WTC11 (cell line): ENCODE measurements around the gene IFRD2. TPM values are rescaled to one million over a fixed set of nuclear protein-coding genes. Genes with fewer than 3 reads are reported as not detected.

Experiments used
- ARID4B ChIP-seq: sonication (generic); formaldehyde crosslinking; IDR thresholded peaks from 2 replicates; pipeline ENCODE4 v1.8.0; 2023; ENCODE audit warnings: missing genetic modification reagents, mild to moderate bottlenecking, borderline replicate concordance
- FOXP1 ChIP-seq: sonication (generic); formaldehyde crosslinking; IDR thresholded peaks from 2 replicates; pipeline ENCODE4 v1.8.0; 2022; ENCODE audit warnings: missing genetic modification reagents, mild to moderate bottlenecking, moderate library complexity, borderline replicate concordance
- FOXP4 ChIP-seq: sonication (generic); formaldehyde crosslinking; IDR thresholded peaks from 2 replicates; pipeline ENCODE4 v1.8.0; 2022; ENCODE audit warnings: mild to moderate bottlenecking, missing genetic modification reagents
- HMGA2 ChIP-seq: fragments of 250-450 bp; sonication (Bioruptor Pico); IDR thresholded peaks from 2 replicates; pipeline ENCODE4 v1.4.0; 2021; ENCODE audit warnings: mild to moderate bottlenecking, moderate library complexity
- IRF1 ChIP-seq: sonication (generic); formaldehyde crosslinking; IDR thresholded peaks from 2 replicates; pipeline ENCODE4 v1.8.0; 2023; ENCODE audit warnings: missing genetic modification reagents
- MYBL2 ChIP-seq: sonication (generic); formaldehyde crosslinking; IDR thresholded peaks from 2 replicates; pipeline ENCODE4 v1.8.1; 2023; ENCODE audit warnings: mild to moderate bottlenecking, moderate library complexity, missing genetic modification reagents
- SP1 ChIP-seq: sonication (generic); formaldehyde crosslinking; conservative IDR thresholded peaks from 2 replicates; pipeline ENCODE4 v1.8.1; 2022; ENCODE audit warnings: missing genetic modification reagents
- TEAD1 ChIP-seq: sonication (generic); formaldehyde crosslinking; IDR thresholded peaks from 2 replicates; pipeline ENCODE4 v1.8.0; 2022; ENCODE audit warnings: mild to moderate bottlenecking, missing genetic modification reagents
- ZNF219 ChIP-seq: sonication (generic); formaldehyde crosslinking; IDR thresholded peaks from 2 replicates; pipeline ENCODE4 v1.8.0; 2023; ENCODE audit warnings: missing genetic modification reagents, mild to moderate bottlenecking, borderline replicate concordance
- ZNF416 ChIP-seq: fragments of 250-450 bp; sonication (Bioruptor Pico); IDR thresholded peaks from 2 replicates; pipeline ENCODE4 v1.9.0; 2021; ENCODE audit warnings: mild to moderate bottlenecking, inconsistent platforms
- total RNA-seq: library from RNA; stranded (reverse); gene quantifications from 3 replicates; pipeline ENCODE4 v1.2.3, GENCODE V29; 2021
- TF ChIP-seq, protein P1 (sequence below): sonication (generic); formaldehyde crosslinking; IDR thresholded peaks from 2 replicates; pipeline ENCODE4 v1.8.1; 2022; ENCODE audit warnings: mild to moderate bottlenecking, missing genetic modification reagents, moderate library complexity, borderline replicate concordance
- TF ChIP-seq, protein P2 (sequence below): fragments of 200-600 bp; IDR thresholded peaks from 2 replicates; pipeline ENCODE4 v1.8.0; 2022; ENCODE audit warnings: antibody characterized with exemption
- TF ChIP-seq, protein P3 (sequence below): sonication (generic); formaldehyde crosslinking; IDR thresholded peaks from 2 replicates; pipeline ENCODE4 v1.8.0; 2023; ENCODE audit warnings: mild to moderate bottlenecking, missing genetic modification reagents

IFRD2 gene
- total RNA-seq, 1 experiment from 2014 or later, result 92.0 TPM

- TF ChIP-seq ZNF416 (CRISPR knock-in tag), result 0 out of 2 replicates have a peak, but pooled peaks have one; percentile 13
- TF ChIP-seq HMGA2 (CRISPR knock-in tag), result no peak
- no peak for TF ChIP-seq ZNF219 (CRISPR knock-in tag)
- TF ChIP-seq SP1, result peak; percentile 74
- TF ChIP-seq, protein P1, sequence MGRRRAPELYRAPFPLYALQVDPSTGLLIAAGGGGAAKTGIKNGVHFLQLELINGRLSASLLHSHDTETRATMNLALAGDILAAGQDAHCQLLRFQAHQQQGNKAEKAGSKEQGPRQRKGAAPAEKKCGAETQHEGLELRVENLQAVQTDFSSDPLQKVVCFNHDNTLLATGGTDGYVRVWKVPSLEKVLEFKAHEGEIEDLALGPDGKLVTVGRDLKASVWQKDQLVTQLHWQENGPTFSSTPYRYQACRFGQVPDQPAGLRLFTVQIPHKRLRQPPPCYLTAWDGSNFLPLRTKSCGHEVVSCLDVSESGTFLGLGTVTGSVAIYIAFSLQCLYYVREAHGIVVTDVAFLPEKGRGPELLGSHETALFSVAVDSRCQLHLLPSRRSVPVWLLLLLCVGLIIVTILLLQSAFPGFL (CRISPR knock-in tag), result no peak
- 0 out of 2 replicates have a peak, but pooled peaks have one; percentile 21 for TF ChIP-seq FOXP4 (CRISPR knock-in tag)
- no peak for TF ChIP-seq ARID4B (CRISPR knock-in tag)
- no peak for TF ChIP-seq TEAD1 (CRISPR knock-in tag)
- TF ChIP-seq, protein P2, sequence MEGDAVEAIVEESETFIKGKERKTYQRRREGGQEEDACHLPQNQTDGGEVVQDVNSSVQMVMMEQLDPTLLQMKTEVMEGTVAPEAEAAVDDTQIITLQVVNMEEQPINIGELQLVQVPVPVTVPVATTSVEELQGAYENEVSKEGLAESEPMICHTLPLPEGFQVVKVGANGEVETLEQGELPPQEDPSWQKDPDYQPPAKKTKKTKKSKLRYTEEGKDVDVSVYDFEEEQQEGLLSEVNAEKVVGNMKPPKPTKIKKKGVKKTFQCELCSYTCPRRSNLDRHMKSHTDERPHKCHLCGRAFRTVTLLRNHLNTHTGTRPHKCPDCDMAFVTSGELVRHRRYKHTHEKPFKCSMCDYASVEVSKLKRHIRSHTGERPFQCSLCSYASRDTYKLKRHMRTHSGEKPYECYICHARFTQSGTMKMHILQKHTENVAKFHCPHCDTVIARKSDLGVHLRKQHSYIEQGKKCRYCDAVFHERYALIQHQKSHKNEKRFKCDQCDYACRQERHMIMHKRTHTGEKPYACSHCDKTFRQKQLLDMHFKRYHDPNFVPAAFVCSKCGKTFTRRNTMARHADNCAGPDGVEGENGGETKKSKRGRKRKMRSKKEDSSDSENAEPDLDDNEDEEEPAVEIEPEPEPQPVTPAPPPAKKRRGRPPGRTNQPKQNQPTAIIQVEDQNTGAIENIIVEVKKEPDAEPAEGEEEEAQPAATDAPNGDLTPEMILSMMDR, result no peak
- TF ChIP-seq, protein P3, sequence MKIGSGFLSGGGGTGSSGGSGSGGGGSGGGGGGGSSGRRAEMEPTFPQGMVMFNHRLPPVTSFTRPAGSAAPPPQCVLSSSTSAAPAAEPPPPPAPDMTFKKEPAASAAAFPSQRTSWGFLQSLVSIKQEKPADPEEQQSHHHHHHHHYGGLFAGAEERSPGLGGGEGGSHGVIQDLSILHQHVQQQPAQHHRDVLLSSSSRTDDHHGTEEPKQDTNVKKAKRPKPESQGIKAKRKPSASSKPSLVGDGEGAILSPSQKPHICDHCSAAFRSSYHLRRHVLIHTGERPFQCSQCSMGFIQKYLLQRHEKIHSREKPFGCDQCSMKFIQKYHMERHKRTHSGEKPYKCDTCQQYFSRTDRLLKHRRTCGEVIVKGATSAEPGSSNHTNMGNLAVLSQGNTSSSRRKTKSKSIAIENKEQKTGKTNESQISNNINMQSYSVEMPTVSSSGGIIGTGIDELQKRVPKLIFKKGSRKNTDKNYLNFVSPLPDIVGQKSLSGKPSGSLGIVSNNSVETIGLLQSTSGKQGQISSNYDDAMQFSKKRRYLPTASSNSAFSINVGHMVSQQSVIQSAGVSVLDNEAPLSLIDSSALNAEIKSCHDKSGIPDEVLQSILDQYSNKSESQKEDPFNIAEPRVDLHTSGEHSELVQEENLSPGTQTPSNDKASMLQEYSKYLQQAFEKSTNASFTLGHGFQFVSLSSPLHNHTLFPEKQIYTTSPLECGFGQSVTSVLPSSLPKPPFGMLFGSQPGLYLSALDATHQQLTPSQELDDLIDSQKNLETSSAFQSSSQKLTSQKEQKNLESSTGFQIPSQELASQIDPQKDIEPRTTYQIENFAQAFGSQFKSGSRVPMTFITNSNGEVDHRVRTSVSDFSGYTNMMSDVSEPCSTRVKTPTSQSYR (CRISPR knock-in tag), result no peak
- TF ChIP-seq MYBL2, result no peak
- no peak for TF ChIP-seq FOXP1 (CRISPR knock-in tag)
- TF ChIP-seq IRF1, result no peak
- TF ChIP-seq, all 79 proteins: peak for 21
Observed at GRCh38 chr3:50327943-50328691, 35.9 kb upstream of the IFRD2 start, which contains the start of gene TUSC2 (continued).
